H9 (cell line): Measurements from ENCODE around the gene RAB40C. TPM values are rescaled to one million over a fixed set of nuclear protein-coding genes. Genes with fewer than 3 reads are reported as not detected.

Experiments used
- DNase-seq: peaks from one replicate; pipeline ENCODE4 v3.0.0-alpha.2; 2017
- H2AFZ ChIP-seq: one replicate; pipeline ENCODE4 v1.6.1; 2013; ENCODE audit warnings: mild to moderate bottlenecking, low read length, control low read depth, moderate library complexity
- H2AK5ac ChIP-seq: 2 replicates; pipeline ENCODE4 v1.6.1; 2013; ENCODE audit warnings: low read length, control low read depth, mixed read lengths; ENCODE audit not compliant: insufficient read length
- H2BK120ac ChIP-seq: one replicate; pipeline ENCODE4 v1.6.1; 2013; ENCODE audit warnings: low read depth, mild to moderate bottlenecking, low read length, control low read depth, inconsistent platforms; ENCODE audit not compliant: poor library complexity, severe bottlenecking
- H2BK12ac ChIP-seq: 2 replicates; pipeline ENCODE4 v1.6.1; 2013; ENCODE audit warnings: low read length, control low read depth, mixed read lengths, low read depth; ENCODE audit not compliant: insufficient read length
- H2BK15ac ChIP-seq: 2 replicates; pipeline ENCODE4 v1.6.1; 2013; ENCODE audit warnings: low read depth, low read length, control low read depth
- H2BK20ac ChIP-seq: one replicate; pipeline ENCODE4 v1.6.1; 2013; ENCODE audit warnings: low read depth, mild to moderate bottlenecking, low read length, control low read depth, inconsistent platforms; ENCODE audit not compliant: poor library complexity, severe bottlenecking
- H2BK5ac ChIP-seq: 2 replicates; pipeline ENCODE4 v1.6.1; 2013; ENCODE audit warnings: low read length, control low read depth, mixed read lengths; ENCODE audit not compliant: insufficient read length
- H3K14ac ChIP-seq: 2 replicates; pipeline ENCODE4 v1.6.1; 2013; ENCODE audit warnings: low read length, control low read depth; ENCODE audit not compliant: insufficient read depth
- H3K18ac ChIP-seq: 2 replicates; pipeline ENCODE4 v1.6.1; 2013; ENCODE audit warnings: low read depth, mild to moderate bottlenecking, mixed read lengths, low read length, control low read depth; ENCODE audit not compliant: insufficient read length
- H3K23ac ChIP-seq: 2 replicates; pipeline ENCODE4 v1.6.1; 2013; ENCODE audit warnings: low read length, control low read depth, mixed read lengths, low read depth; ENCODE audit not compliant: insufficient read length
- H3K23me2 ChIP-seq: 2 replicates; pipeline ENCODE4 v1.6.1; 2013; ENCODE audit warnings: low read depth, mild to moderate bottlenecking, mixed read lengths, low read length, control low read depth; ENCODE audit not compliant: insufficient read length, poor library complexity, severe bottlenecking
- H3K27ac ChIP-seq: 2 replicates; pipeline ENCODE4 v1.5.1; 2013; ENCODE audit warnings: low read length, control low read depth, mixed read lengths, low read depth; ENCODE audit not compliant: insufficient read length
- H3K27me3 ChIP-seq: 2 replicates; pipeline ENCODE4 v1.6.1; 2013; ENCODE audit warnings: low read length, control low read depth, inconsistent platforms; ENCODE audit not compliant: insufficient read depth
- H3K4ac ChIP-seq: 2 replicates; pipeline ENCODE4 v1.6.1; 2013; ENCODE audit warnings: low read depth, mild to moderate bottlenecking, control low read depth, inconsistent platforms, low read length, moderate library complexity
- H3K4me1 ChIP-seq: 2 replicates; pipeline ENCODE4 v1.6.1; 2013; ENCODE audit warnings: low read length, control low read depth, inconsistent platforms; ENCODE audit not compliant: insufficient read depth
- H3K4me2 ChIP-seq: 2 replicates; pipeline ENCODE4 v1.6.1; 2013; ENCODE audit warnings: low read length, control low read depth, mixed read lengths; ENCODE audit not compliant: insufficient read length, insufficient read depth
- H3K56ac ChIP-seq: 2 replicates; pipeline ENCODE4 v1.6.1; 2013; ENCODE audit warnings: low read depth, mild to moderate bottlenecking, mixed read lengths, low read length, control low read depth; ENCODE audit not compliant: insufficient read length
- H3K79me1 ChIP-seq: 2 replicates; pipeline ENCODE4 v1.6.1; 2013; ENCODE audit warnings: low read depth, mild to moderate bottlenecking, moderate library complexity, low read length, control low read depth, inconsistent platforms; ENCODE audit not compliant: insufficient read depth, poor library complexity, severe bottlenecking
- H3K79me2 ChIP-seq: 2 replicates; pipeline ENCODE4 v1.6.1; 2013; ENCODE audit warnings: low read length, control low read depth, inconsistent platforms; ENCODE audit not compliant: insufficient read depth
- H3K9ac ChIP-seq: 2 replicates; pipeline ENCODE4 v1.6.1; 2013; ENCODE audit warnings: low read length, control low read depth, mixed read lengths; ENCODE audit not compliant: insufficient read length; ENCODE audit errors: extremely low read depth
- H3K9me3 ChIP-seq: one replicate; pipeline ENCODE4 v1.6.1; 2013; ENCODE audit warnings: low read depth, low read length, inconsistent platforms; ENCODE audit not compliant: control insufficient read depth
- H3T11ph ChIP-seq: one replicate; pipeline ENCODE4 v1.6.1; 2013; ENCODE audit warnings: mild to moderate bottlenecking, low read length, control low read depth, inconsistent platforms
- H4K20me1 ChIP-seq: one replicate; pipeline ENCODE4 v1.6.1; 2013; ENCODE audit not compliant: control insufficient read depth, insufficient read length, insufficient read depth
- H4K5ac ChIP-seq: 2 replicates; pipeline ENCODE4 v1.6.1; 2013; ENCODE audit warnings: low read depth, mild to moderate bottlenecking, mixed read lengths, low read length, control low read depth; ENCODE audit not compliant: insufficient read length
- H4K8ac ChIP-seq: replicated peaks from 2 replicates; pipeline ENCODE4 v1.6.1; 2013; ENCODE audit warnings: low read length, control low read depth, mixed read lengths, low read depth; ENCODE audit not compliant: insufficient read length
- H4K91ac ChIP-seq: 2 replicates; pipeline ENCODE4 v1.6.1; 2013; ENCODE audit warnings: low read depth, mild to moderate bottlenecking, moderate library complexity, mixed read lengths, low read length, control low read depth; ENCODE audit not compliant: insufficient read length
- H3K27ac Mint-ChIP-seq, 3 experiments: 2 replicates in 2 of 3; 3 replicates in 1 of 3; pipeline ENCODE4 v1.8.0; 2020 to 2021; ENCODE audit warnings: mixed read lengths in 3 of 3, mild to moderate bottlenecking in 1 of 3, moderate library complexity in 1 of 3
- H3K27me3 Mint-ChIP-seq: 2 replicates; pipeline ENCODE4 v1.8.0; 2021; ENCODE audit warnings: low read depth, mild to moderate bottlenecking, moderate library complexity, mixed read lengths
- H3K36me3 Mint-ChIP-seq, 3 experiments: 2 replicates in 2 of 3; 3 replicates in 1 of 3; pipeline ENCODE4 v1.8.0; 2020 to 2021; ENCODE audit warnings: low read depth in 3 of 3, mixed read lengths in 3 of 3; ENCODE audit not compliant: insufficient read depth in 1 of 3
- H3K4me1 Mint-ChIP-seq, 2 experiments: 2 replicates each; pipeline ENCODE4 v1.8.0; 2020; ENCODE audit warnings: mixed read lengths in 2 of 2
- H3K4me3 Mint-ChIP-seq, 2 experiments: 2 replicates in 1 of 2; 3 replicates in 1 of 2; pipeline ENCODE4 v1.8.0; 2020 to 2021; ENCODE audit warnings: mild to moderate bottlenecking in 2 of 2, mixed read lengths in 2 of 2, moderate library complexity in 1 of 2
- H3K9me3 Mint-ChIP-seq, 2 experiments: 2 replicates in 1 of 2; 3 replicates in 1 of 2; pipeline ENCODE4 v1.8.0; 2020; ENCODE audit warnings: mild to moderate bottlenecking in 2 of 2, mixed read lengths in 2 of 2, moderate library complexity in 1 of 2
- WGBS: extraction: QIAGEN DNeasy Blood & Tissue Kit; methylation state at CpG from one replicate; pipeline ENCODE4 v1.1.7; 2013; ENCODE audit warnings: missing lambda C conversion rate, low lambda C conversion rate, mixed read lengths; ENCODE audit not compliant: insufficient read length; ENCODE audit errors: extremely low coverage; 5-methylcytosine and 5-hydroxymethylcytosine counted together
- total RNA-seq: library from RNA; stranded (reverse); gene quantifications from 2 replicates; pipeline ENCODE4 v1.2.1, GENCODE V29; 2021
- TF ChIP-seq, protein P1 (sequence below): fragments of 200-600 bp; sonication (generic); conservative IDR thresholded peaks from 3 replicates; pipeline ENCODE4 v1.8.0; 2021; ENCODE audit warnings: antibody characterized with exemption, mild to moderate bottlenecking

The RAB40C gene
- total RNA-seq, 1 experiment from 2014 or later: 19.1 TPM

DNA sequence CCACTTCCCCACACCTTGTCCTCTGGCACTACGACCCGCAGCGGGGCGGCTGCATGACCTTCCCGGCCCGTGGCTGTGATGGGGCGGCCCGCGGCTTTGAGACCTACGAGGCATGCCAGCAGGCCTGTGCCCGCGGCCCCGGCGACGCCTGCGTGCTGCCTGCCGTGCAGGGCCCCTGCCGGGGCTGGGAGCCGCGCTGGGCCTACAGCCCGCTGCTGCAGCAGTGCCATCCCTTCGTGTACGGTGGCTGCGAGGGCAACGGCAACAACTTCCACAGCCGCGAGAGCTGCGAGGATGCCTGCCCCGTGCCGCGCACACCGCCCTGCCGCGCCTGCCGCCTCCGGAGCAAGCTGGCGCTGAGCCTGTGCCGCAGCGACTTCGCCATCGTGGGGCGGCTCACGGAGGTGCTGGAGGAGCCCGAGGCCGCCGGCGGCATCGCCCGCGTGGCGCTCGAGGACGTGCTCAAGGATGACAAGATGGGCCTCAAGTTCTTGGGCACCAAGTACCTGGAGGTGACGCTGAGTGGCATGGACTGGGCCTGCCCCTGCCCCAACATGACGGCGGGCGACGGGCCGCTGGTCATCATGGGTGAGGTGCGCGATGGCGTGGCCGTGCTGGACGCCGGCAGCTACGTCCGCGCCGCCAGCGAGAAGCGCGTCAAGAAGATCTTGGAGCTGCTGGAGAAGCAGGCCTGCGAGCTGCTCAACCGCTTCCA is 43.6 kb downstream of the RAB40C start:
- no peak overlapping the region for H2AK5ac ChIP-seq
- H3K27ac Mint-ChIP-seq: no peak overlapping the region

More for the DNA sequence above, 43.6 kb downstream of the RAB40C start:
- no peak overlapping the region for H3K56ac ChIP-seq
- no peaks in the 10 kb centered on the region for H3K9me3 ChIP-seq
- no peak overlapping the region for H3K27ac ChIP-seq
- H2BK5ac ChIP-seq: no peak overlapping the region
- H3K23me2 ChIP-seq: peaks cover 15% of the 10 kb centered on the region
- H3K36me3 Mint-ChIP-seq: peaks cover 0 to 6% (median 1%) of the 10 kb centered on the region in 3 experiments; a peak in 4 of 7 replicates
- no CpG with 5 or more reads among the region's 74 CpGs for WGBS
- H3K27me3 Mint-ChIP-seq: peaks cover 2% of the 10 kb centered on the region; the same call in 1 of the 2 replicates
- no peak overlapping the region for H3K9ac ChIP-seq
- no peak overlapping the region for H4K91ac ChIP-seq
- no peak overlapping the region for H2BK15ac ChIP-seq
- H2BK12ac ChIP-seq: no peak overlapping the region
- no peaks in the 10 kb centered on the region for H3K27me3 ChIP-seq
- H2BK20ac ChIP-seq: no peak overlapping the region
- no peak overlapping the region for H3K4me3 Mint-ChIP-seq
- no peak overlapping the region for H3K4ac ChIP-seq
- no peak overlapping the region for H4K5ac ChIP-seq
- H4K20me1 ChIP-seq: no peaks in the 10 kb centered on the region
- H3K9me3 Mint-ChIP-seq: peaks cover 3% of the 10 kb centered on the region in 2 experiments; a peak in 2 of 5 replicates
- no peak overlapping the region for H3K23ac ChIP-seq
- H3K79me2 ChIP-seq: peaks cover 2% of the 10 kb centered on the region; the same call in 1 of the 2 replicates
- no peak overlapping the region for H4K8ac ChIP-seq
- H3K4me1 Mint-ChIP-seq: peaks cover 14 to 34% of the 10 kb centered on the region in 2 experiments
- H3K79me1 ChIP-seq: no peaks in the 10 kb centered on the region
- no peak overlapping the region for H3K18ac ChIP-seq
- TF ChIP-seq, protein P1, sequence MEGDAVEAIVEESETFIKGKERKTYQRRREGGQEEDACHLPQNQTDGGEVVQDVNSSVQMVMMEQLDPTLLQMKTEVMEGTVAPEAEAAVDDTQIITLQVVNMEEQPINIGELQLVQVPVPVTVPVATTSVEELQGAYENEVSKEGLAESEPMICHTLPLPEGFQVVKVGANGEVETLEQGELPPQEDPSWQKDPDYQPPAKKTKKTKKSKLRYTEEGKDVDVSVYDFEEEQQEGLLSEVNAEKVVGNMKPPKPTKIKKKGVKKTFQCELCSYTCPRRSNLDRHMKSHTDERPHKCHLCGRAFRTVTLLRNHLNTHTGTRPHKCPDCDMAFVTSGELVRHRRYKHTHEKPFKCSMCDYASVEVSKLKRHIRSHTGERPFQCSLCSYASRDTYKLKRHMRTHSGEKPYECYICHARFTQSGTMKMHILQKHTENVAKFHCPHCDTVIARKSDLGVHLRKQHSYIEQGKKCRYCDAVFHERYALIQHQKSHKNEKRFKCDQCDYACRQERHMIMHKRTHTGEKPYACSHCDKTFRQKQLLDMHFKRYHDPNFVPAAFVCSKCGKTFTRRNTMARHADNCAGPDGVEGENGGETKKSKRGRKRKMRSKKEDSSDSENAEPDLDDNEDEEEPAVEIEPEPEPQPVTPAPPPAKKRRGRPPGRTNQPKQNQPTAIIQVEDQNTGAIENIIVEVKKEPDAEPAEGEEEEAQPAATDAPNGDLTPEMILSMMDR: no peak
- no peak overlapping the region for H2BK120ac ChIP-seq
- no peak overlapping the region for H3K14ac ChIP-seq
- no peak overlapping the region for H3T11ph ChIP-seq
- no peaks in the 10 kb centered on the region; the same call in 1 of the 2 replicates for H3K4me1 ChIP-seq
- no peak overlapping the region for H3K4me2 ChIP-seq
- H2AFZ ChIP-seq: no peak overlapping the region
- no peak for DNase-seq
